Epidermal melanocyte (primary cell): ENCODE data around the gene DOK1.
A peak's percentile ranks its signal among the peaks of the same experiment; 100 is the strongest.

Source experiments
- DNase-seq: peaks from one replicate; pipeline ENCODE4 v3.0.0; 2011; ENCODE audit warnings: low spot score; ENCODE audit not compliant: insufficient read length

The DOK1 gene

DNA sequence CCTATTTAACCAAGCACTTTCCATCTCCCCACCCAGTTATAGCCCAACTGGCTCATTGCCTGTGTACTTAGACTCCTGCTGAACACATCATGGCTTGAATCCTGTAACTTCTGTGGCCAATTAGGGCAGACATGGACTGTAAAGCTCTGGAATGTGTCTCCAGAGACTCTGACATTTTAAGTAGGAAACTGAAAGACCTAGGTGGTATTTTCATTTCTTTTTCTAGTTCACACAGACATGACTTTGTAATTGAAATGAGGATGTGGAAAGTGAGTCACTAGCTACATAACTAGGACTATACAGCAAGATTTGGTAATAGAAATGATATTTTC is 12.2 kb downstream of the DOK1 start:
- DNase-seq = no peak

- no peak for DNase-seq
Observed at GRCh38 chr2:74567881-74568280, 13.4 kb downstream of the DOK1 start.

GRCh38 chr2:74569686-74570085 is 15.2 kb downstream of the DOK1 start:
- DNase-seq = no peak

- DNase-seq = no peak
Observed at GRCh38 chr2:74571058-74571457, 16.5 kb downstream of the DOK1 start.

DNA sequence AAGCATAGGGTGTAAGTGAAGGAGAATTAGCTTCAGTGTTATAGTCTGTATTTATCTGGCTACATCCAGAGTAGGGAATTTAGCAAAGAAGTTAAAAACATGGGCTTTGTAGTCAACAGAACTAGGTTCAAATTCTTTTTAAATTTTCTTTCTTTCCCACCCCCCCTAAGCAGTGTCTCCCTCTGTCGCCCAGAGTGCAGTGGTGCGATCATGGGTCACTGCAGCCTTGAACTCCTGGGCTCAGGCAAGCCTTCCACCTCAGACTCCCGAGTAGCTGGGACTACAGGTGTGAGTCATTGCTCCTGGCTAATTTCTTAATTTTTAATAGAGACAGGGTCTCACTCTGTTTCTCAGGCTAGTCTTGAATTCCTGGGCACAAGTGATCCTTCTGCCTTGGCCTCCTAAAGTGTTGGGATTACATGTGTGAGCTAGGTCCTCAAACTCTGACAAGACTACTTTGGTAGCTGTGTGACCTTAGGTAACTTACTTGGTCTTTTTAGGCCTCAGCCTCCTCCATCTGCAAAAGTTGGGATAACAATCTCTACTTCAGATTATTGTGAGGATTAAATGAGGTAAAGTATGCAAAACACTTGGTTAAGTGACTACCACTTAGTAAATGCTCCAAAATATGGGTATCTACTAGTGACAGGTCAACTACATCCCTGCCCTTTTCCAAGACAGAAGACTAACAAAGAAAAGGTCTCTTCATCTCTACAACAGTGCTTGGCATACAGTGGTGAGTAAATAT is 17.8 kb downstream of the DOK1 start:
- DNase-seq = no peak

- DNase-seq = peak; percentile 71
Observed at GRCh38 chr2:74573747-74574562, 19.4 kb downstream of the DOK1 start.

- no peak for DNase-seq
Observed at GRCh38 chr2:74575320-74575719, 20.8 kb downstream of the DOK1 start.

GRCh38 chr2:74576211-74576862 is 21.8 kb downstream of the DOK1 start:
- no peak for DNase-seq

DNA sequence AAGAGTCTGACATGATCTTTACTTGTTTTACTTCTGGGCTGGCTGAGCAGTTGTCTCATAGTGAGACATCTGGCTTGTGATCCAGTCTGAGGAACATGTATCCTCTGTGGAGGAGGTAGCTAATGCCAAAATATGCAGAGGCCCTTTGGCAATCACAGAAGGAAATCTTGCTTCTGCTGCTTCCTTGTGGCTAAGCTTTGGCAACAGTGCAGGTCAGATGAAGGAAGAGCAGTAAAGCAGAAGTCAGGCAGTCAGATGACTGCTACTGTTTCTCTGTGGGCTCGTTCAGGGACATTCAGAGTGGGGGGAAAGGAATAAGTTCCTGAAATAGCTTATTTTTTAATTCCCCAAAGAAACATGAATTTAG is 22.3 kb downstream of the DOK1 start:
- no peak for DNase-seq

DNA sequence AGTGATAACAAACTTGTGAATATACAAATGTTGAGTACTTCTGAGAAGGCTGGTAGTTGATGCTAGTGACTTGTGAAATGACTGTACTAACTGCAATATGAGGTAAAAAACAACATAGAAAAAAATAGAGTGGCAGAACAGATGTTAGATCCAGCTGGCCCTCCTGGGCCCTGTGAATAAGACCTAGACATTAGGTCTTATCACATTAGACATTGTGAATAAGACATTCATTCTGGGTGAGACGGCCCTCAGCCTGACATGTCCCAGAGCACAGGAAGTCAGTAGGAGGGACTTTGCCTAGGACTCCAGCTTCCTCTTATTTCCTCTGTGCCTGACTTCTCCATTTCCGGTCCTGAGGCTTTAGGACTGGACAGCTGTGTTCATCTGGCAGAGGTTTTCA is 22.9 kb downstream of the DOK1 start:
- no peak for DNase-seq

- DNase-seq = no peak
Observed at GRCh38 chr2:74578408-74578807, 23.9 kb downstream of the DOK1 start.

- no peak for DNase-seq
Observed at GRCh38 chr2:74581463-74581862, 26.9 kb downstream of the DOK1 start.

DNA sequence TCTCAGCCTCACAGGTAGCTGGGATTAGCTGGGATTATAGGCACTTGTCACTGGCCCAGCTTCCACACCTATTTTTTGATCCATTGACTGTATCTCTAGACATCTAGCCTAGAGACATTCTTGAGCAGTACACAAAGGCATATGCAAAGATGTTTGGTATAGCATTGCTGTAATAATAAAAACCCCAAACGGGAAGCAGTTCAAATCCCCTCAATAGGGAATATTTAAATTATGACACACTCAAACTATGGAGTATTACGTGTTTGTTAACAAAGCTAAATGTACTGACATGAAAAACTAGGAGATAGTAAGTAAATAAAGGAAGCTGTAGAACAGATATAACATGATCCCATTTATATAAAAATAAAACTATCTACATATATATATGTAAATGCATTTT is 27.7 kb downstream of the DOK1 start:
- no peak for DNase-seq

DNA sequence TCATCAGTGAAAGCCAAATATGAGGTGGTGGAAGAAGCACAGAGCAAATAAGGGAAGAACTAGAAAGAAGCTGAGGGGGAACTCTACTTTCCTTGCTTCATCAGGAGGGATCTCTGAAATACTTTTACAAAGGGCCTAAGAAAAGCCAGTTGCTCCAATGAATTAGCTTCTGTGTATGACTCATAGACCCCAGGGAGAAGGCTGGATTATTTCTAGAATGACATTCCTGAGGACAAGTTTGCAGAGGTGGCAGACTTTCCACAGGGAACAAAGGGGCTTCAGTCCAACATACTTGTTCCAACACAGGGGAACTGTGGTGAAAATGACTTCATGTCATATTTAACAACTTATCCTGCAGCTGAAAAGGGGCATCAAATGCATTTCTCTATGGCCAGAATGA is 29.0 kb downstream of the DOK1 start:
- DNase-seq = peak; percentile 59

- no peak for DNase-seq
Observed at GRCh38 chr2:74584088-74584645, 29.6 kb downstream of the DOK1 start.

DNA sequence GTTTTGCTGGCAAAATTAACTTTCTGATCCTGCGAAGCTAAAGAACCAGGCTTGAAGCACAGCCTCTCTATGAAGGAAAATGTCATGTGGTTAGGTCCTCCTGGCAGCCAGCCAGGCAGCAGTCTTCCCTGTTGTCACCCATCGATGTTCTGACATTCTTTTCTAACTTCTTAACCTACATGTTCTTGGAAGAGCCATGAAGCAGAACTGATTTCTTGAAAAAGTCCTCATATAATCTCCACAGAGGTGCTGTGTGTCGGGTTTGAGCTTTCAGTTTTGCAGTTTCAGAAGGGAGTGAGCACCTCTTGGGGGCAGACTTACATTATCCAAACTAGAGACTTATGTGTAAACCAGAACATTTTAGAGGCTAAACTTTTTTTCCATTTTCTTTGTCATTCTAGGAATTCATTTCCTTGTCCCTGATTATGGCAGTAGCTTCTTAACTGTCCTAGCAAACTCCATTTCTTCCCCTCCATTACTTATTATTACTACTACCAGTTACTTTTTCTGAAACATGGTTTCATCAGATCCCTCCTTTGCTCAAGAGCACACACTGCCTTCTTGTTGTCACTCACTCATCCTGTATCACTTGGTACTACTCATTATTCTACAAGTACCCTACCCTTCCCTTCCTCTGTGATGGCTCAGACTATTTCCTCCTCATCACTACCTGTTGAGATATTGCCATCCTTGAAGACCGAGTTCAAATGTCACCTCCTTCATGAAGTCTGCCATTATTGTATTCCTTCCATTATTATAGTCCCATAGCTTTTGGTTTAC is 31.1 kb downstream of the DOK1 start:
- no peak for DNase-seq

- peak; percentile 57 for DNase-seq
Observed at GRCh38 chr2:74587664-74588277, 33.3 kb downstream of the DOK1 start.

- DNase-seq = no peak
Observed at GRCh38 chr2:74588664-74589063, 34.1 kb downstream of the DOK1 start.

- no peak for DNase-seq
Observed at GRCh38 chr2:74593826-74594772, 39.6 kb downstream of the DOK1 start.

DNA sequence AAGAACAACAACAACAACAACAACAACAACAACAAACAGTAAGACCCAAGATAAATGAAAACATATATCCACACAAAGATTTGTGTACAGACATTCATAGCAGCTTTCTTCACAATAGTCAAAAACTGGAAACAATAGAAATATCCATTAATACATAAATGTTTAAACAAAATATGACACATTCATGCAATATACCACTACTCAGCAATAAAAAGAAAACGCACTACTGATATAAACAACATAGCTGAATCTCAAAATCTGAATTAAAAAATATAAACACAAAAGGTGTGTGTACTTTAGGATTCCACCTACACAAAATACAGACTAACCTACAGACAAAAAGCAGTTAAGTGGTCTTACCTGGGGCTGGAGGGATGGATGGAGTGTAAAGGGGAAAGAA is 42.1 kb downstream of the DOK1 start:
- DNase-seq = no peak
